C4-2B (cell line): ENCODE data around the gene NFAM1.

ENCODE experiments used
- H3K27ac ChIP-seq: fragments of 450-650 bp; 2 replicates; pipeline ENCODE4 v1.5.1; 2017
- CTCF ChIP-seq: fragments of 450-650 bp; conservative IDR thresholded peaks from 2 replicates; pipeline ENCODE4 v1.5.1; 2017; ENCODE audit warnings: mild to moderate bottlenecking
- ZFX ChIP-seq: fragments of 450-650 bp; IDR thresholded peaks from 2 replicates; pipeline ENCODE4 v1.6.1; 2017

Gene NFAM1

GRCh38 chr22:42379966-42380537, 52.2 kb downstream of the NFAM1 start:
- H3K27ac ChIP-seq, result no peak overlapping the region
- TF ChIP-seq ZFX (no peak), CTCF (no peak)

GRCh38 chr22:42376711-42377554, 55.3 kb downstream of the NFAM1 start:
- H3K27ac ChIP-seq, result no peak overlapping the region
- no peak for TF ChIP-seq CTCF
- TF ChIP-seq ZFX, result no peak

GRCh38 chr22:42375982-42376381, 56.2 kb downstream of the NFAM1 start:
- H3K27ac ChIP-seq, result no peak overlapping the region
- no peak for TF ChIP-seq ZFX
- no peak for TF ChIP-seq CTCF

GRCh38 chr22:42372976-42373375, 59.2 kb downstream of the NFAM1 start:
- no peak overlapping the region for H3K27ac ChIP-seq
- TF ChIP-seq CTCF, result no peak
- TF ChIP-seq ZFX, result no peak

GRCh38 chr22:42371501-42371900, 60.7 kb downstream of the NFAM1 start:
- no peak overlapping the region for H3K27ac ChIP-seq
- TF ChIP-seq CTCF (no peak), ZFX (no peak)

- TF ChIP-seq ZFX (no peak), CTCF (no peak)
Observed at GRCh38 chr22:42371099-42371498, 61.1 kb downstream of the NFAM1 start.

GRCh38 chr22:42369250-42370041, 62.8 kb downstream of the NFAM1 start:
- TF ChIP-seq CTCF, result no peak
- TF ChIP-seq ZFX, result peak; percentile 20; the same call in 1 of the 2 replicates
- H3K27ac ChIP-seq, result peak overlapping the region; percentile 71

More at GRCh38 chr22:42371099-42371498, 61.1 kb downstream of the NFAM1 start:
- no peak overlapping the region for H3K27ac ChIP-seq
